ENCODE data around the gene NUP214. TPM values are rescaled to one million over a fixed set of nuclear protein-coding genes. Genes with fewer than 3 reads are reported as not detected.
"Not testable (repeated sequence)": the region's sequence is repeated elsewhere in the genome, so short reads cannot be mapped to it uniquely, and the experiment has no call there.

Gene NUP214
- total RNA-seq, 1 donor from 2014 or later = 15.3 TPM

- peak; percentile 65 for DNase-seq
Measured at GRCh38 chr9:131096269-131097125, 28.9 kb upstream of the NUP214 start, which contains the start of gene AIF1L. Gene AIF1L (plus strand): TSS chr9:131096531. CDS start chr9:131096630, 99 bp downstream.

- no peak for DNase-seq
Measured at GRCh38 chr9:131097126-131097947, 28.0 kb upstream of the NUP214 start.

- no peak for DNase-seq
Measured at GRCh38 chr9:131097948-131098278, 27.5 kb upstream of the NUP214 start.

- DNase-seq = no peak
Measured at GRCh38 chr9:131098391-131099101, 26.8 kb upstream of the NUP214 start.

DNA sequence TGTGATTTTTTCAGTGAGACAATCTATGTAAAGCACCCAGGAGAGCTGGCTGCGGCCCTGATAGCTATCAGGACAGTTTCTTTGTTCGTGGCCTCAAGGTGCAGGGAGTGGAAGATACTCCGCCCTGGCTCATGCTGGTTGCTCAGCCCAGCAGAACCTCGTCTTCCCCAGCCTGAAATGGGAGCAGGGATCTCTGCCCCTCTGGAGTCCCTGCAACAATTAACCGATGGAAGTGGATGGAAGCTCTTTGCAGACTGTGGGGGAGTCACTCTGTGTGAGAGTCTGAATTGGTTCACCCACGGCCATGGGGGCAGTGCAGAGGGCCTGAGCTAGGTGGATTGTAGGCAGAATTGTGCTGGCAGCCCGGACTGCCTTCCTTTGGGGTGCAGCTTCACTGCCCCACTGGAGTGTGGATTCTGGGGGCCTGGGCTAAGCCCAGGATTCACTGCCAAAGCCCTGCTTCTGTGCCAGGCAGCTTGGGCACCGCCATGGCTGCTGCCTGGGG, 26.2 kb upstream of the NUP214 start:
- no peak for DNase-seq

- DNase-seq = not testable (repeated sequence)
Measured at GRCh38 chr9:131099845-131100244, 25.5 kb upstream of the NUP214 start.

GRCh38 chr9:131100445-131100844, 24.9 kb upstream of the NUP214 start:
- no peak for DNase-seq

GRCh38 chr9:131101207-131101964, 24.0 kb upstream of the NUP214 start:
- DNase-seq = no peak

GRCh38 chr9:131103024-131103423, 22.4 kb upstream of the NUP214 start:
- DNase-seq = no peak

DNA sequence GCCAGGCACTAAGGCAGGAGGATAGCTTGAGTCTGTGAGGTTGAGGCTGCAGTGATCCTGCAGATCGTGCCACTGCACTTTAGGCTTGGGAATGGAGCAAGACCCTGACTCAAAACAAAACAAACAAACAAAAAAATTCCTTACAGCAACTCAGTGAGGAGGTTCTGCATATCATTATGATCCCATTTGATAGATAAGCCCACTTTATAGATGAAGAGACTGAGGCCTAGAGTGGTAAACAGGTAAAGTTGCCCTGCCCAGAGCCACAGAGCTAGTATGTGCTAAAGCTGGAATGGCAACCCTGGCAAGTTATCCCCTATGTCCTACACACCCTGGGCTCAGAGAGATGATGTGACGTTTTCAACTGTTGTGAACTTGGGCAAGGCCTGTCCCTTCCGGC, 21.9 kb upstream of the NUP214 start:
- no peak for DNase-seq

GRCh38 chr9:131104016-131104740, 21.2 kb upstream of the NUP214 start:
- no peak for DNase-seq

- DNase-seq = no peak
Measured at GRCh38 chr9:131105952-131106351, 19.4 kb upstream of the NUP214 start.

GRCh38 chr9:131107760-131108159, 17.6 kb upstream of the NUP214 start:
- no peak for DNase-seq

GRCh38 chr9:131111186-131111853, 14.1 kb upstream of the NUP214 start:
- DNase-seq = no peak

DNA sequence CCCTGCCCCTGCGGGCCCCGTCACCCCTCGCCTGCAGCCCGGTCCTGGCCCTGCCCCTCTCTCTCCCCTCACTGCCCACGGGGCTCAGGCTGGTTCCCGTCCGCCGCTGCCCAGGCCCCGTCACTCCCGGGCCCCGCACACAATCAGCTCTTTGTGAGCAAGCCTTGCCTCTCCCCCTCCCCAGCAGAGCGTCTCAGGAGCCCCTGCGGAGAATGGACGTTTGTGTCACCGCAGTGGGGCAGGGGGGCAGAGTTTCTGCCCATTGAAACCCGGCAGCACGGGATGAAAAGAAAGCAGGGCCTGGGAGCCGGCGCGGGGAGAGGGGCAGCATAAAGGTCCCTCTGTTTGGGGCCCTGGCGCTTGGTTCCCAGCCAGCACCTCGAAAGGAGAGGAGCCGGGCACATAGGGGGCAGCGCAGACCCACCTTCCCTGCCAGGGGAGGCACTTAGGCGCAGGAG, 13.5 kb upstream of the NUP214 start:
- DNase-seq = no peak

- DNase-seq = peak; percentile 34
Measured at GRCh38 chr9:131112374-131113154, 12.8 kb upstream of the NUP214 start.

GRCh38 chr9:131113655-131114054, 11.7 kb upstream of the NUP214 start:
- no peak for DNase-seq

- DNase-seq = no peak
Measured at GRCh38 chr9:131114084-131114535, 11.3 kb upstream of the NUP214 start.

DNA sequence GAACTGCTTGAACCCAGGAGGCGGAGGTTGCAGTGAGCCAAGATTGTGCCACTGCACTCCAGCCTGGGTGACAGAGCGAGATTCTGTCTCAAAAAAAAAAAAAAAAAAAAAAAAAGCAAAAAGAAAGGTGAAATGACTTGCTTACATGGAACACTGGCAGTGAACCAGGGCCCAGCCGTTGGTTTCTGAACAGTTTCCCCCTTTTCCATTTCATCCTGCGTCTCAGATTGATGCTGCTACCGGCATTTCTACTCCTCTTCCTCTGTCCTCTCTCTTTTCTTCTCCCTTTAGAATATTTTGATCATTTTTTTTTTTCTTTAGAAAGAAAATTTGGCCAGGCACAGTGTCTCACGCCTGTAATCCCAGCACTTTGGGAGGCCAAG, 10.0 kb upstream of the NUP214 start:
- DNase-seq = not testable (repeated sequence)

All from dermis blood vessel endothelial cell (primary cell).